H9 (cell line): ENCODE measurements around the gene THSD4. TPM values are rescaled to one million over a fixed set of nuclear protein-coding genes. Genes with fewer than 3 reads are reported as not detected.
"Not testable (repeated sequence)": the region's sequence is repeated elsewhere in the genome, so short reads cannot be mapped to it uniquely, and the experiment has no call there.

Experiments used
- DNase-seq: peaks from one replicate; pipeline ENCODE4 v3.0.0-alpha.2; 2017
- H2AFZ ChIP-seq: one replicate; pipeline ENCODE4 v1.6.1; 2013; ENCODE audit warnings: mild to moderate bottlenecking, low read length, control low read depth, moderate library complexity
- H2AK5ac ChIP-seq: 2 replicates; pipeline ENCODE4 v1.6.1; 2013; ENCODE audit warnings: low read length, control low read depth, mixed read lengths; ENCODE audit not compliant: insufficient read length
- H2BK120ac ChIP-seq: one replicate; pipeline ENCODE4 v1.6.1; 2013; ENCODE audit warnings: low read depth, mild to moderate bottlenecking, low read length, control low read depth, inconsistent platforms; ENCODE audit not compliant: poor library complexity, severe bottlenecking
- H2BK12ac ChIP-seq: 2 replicates; pipeline ENCODE4 v1.6.1; 2013; ENCODE audit warnings: low read length, control low read depth, mixed read lengths, low read depth; ENCODE audit not compliant: insufficient read length
- H2BK15ac ChIP-seq: 2 replicates; pipeline ENCODE4 v1.6.1; 2013; ENCODE audit warnings: low read depth, low read length, control low read depth
- H2BK20ac ChIP-seq: one replicate; pipeline ENCODE4 v1.6.1; 2013; ENCODE audit warnings: low read depth, mild to moderate bottlenecking, low read length, control low read depth, inconsistent platforms; ENCODE audit not compliant: poor library complexity, severe bottlenecking
- H2BK5ac ChIP-seq: 2 replicates; pipeline ENCODE4 v1.6.1; 2013; ENCODE audit warnings: low read length, control low read depth, mixed read lengths; ENCODE audit not compliant: insufficient read length
- H3K14ac ChIP-seq: 2 replicates; pipeline ENCODE4 v1.6.1; 2013; ENCODE audit warnings: low read length, control low read depth; ENCODE audit not compliant: insufficient read depth
- H3K18ac ChIP-seq: 2 replicates; pipeline ENCODE4 v1.6.1; 2013; ENCODE audit warnings: low read depth, mild to moderate bottlenecking, mixed read lengths, low read length, control low read depth; ENCODE audit not compliant: insufficient read length
- H3K23ac ChIP-seq: 2 replicates; pipeline ENCODE4 v1.6.1; 2013; ENCODE audit warnings: low read length, control low read depth, mixed read lengths, low read depth; ENCODE audit not compliant: insufficient read length
- H3K23me2 ChIP-seq: 2 replicates; pipeline ENCODE4 v1.6.1; 2013; ENCODE audit warnings: low read depth, mild to moderate bottlenecking, mixed read lengths, low read length, control low read depth; ENCODE audit not compliant: insufficient read length, poor library complexity, severe bottlenecking
- H3K27ac ChIP-seq: 2 replicates; pipeline ENCODE4 v1.5.1; 2013; ENCODE audit warnings: low read length, control low read depth, mixed read lengths, low read depth; ENCODE audit not compliant: insufficient read length
- H3K27me3 ChIP-seq: 2 replicates; pipeline ENCODE4 v1.6.1; 2013; ENCODE audit warnings: low read length, control low read depth, inconsistent platforms; ENCODE audit not compliant: insufficient read depth
- H3K4ac ChIP-seq: 2 replicates; pipeline ENCODE4 v1.6.1; 2013; ENCODE audit warnings: low read depth, mild to moderate bottlenecking, control low read depth, inconsistent platforms, low read length, moderate library complexity
- H3K4me1 ChIP-seq: 2 replicates; pipeline ENCODE4 v1.6.1; 2013; ENCODE audit warnings: low read length, control low read depth, inconsistent platforms; ENCODE audit not compliant: insufficient read depth
- H3K4me2 ChIP-seq: 2 replicates; pipeline ENCODE4 v1.6.1; 2013; ENCODE audit warnings: low read length, control low read depth, mixed read lengths; ENCODE audit not compliant: insufficient read length, insufficient read depth
- H3K56ac ChIP-seq: 2 replicates; pipeline ENCODE4 v1.6.1; 2013; ENCODE audit warnings: low read depth, mild to moderate bottlenecking, mixed read lengths, low read length, control low read depth; ENCODE audit not compliant: insufficient read length
- H3K79me1 ChIP-seq: 2 replicates; pipeline ENCODE4 v1.6.1; 2013; ENCODE audit warnings: low read depth, mild to moderate bottlenecking, moderate library complexity, low read length, control low read depth, inconsistent platforms; ENCODE audit not compliant: insufficient read depth, poor library complexity, severe bottlenecking
- H3K79me2 ChIP-seq: 2 replicates; pipeline ENCODE4 v1.6.1; 2013; ENCODE audit warnings: low read length, control low read depth, inconsistent platforms; ENCODE audit not compliant: insufficient read depth
- H3K9ac ChIP-seq: 2 replicates; pipeline ENCODE4 v1.6.1; 2013; ENCODE audit warnings: low read length, control low read depth, mixed read lengths; ENCODE audit not compliant: insufficient read length; ENCODE audit errors: extremely low read depth
- H3K9me3 ChIP-seq: one replicate; pipeline ENCODE4 v1.6.1; 2013; ENCODE audit warnings: low read depth, low read length, inconsistent platforms; ENCODE audit not compliant: control insufficient read depth
- H3T11ph ChIP-seq: one replicate; pipeline ENCODE4 v1.6.1; 2013; ENCODE audit warnings: mild to moderate bottlenecking, low read length, control low read depth, inconsistent platforms
- H4K20me1 ChIP-seq: one replicate; pipeline ENCODE4 v1.6.1; 2013; ENCODE audit not compliant: control insufficient read depth, insufficient read length, insufficient read depth
- H4K5ac ChIP-seq: 2 replicates; pipeline ENCODE4 v1.6.1; 2013; ENCODE audit warnings: low read depth, mild to moderate bottlenecking, mixed read lengths, low read length, control low read depth; ENCODE audit not compliant: insufficient read length
- H4K8ac ChIP-seq: replicated peaks from 2 replicates; pipeline ENCODE4 v1.6.1; 2013; ENCODE audit warnings: low read length, control low read depth, mixed read lengths, low read depth; ENCODE audit not compliant: insufficient read length
- H4K91ac ChIP-seq: 2 replicates; pipeline ENCODE4 v1.6.1; 2013; ENCODE audit warnings: low read depth, mild to moderate bottlenecking, moderate library complexity, mixed read lengths, low read length, control low read depth; ENCODE audit not compliant: insufficient read length
- H3K27ac Mint-ChIP-seq, 3 experiments: 2 replicates in 2 of 3; 3 replicates in 1 of 3; pipeline ENCODE4 v1.8.0; 2020 to 2021; ENCODE audit warnings: mixed read lengths in 3 of 3, mild to moderate bottlenecking in 1 of 3, moderate library complexity in 1 of 3
- H3K27me3 Mint-ChIP-seq: 2 replicates; pipeline ENCODE4 v1.8.0; 2021; ENCODE audit warnings: low read depth, mild to moderate bottlenecking, moderate library complexity, mixed read lengths
- H3K36me3 Mint-ChIP-seq, 3 experiments: 2 replicates in 2 of 3; 3 replicates in 1 of 3; pipeline ENCODE4 v1.8.0; 2020 to 2021; ENCODE audit warnings: low read depth in 3 of 3, mixed read lengths in 3 of 3; ENCODE audit not compliant: insufficient read depth in 1 of 3
- H3K4me1 Mint-ChIP-seq, 2 experiments: 2 replicates each; pipeline ENCODE4 v1.8.0; 2020; ENCODE audit warnings: mixed read lengths in 2 of 2
- H3K4me3 Mint-ChIP-seq, 2 experiments: 2 replicates in 1 of 2; 3 replicates in 1 of 2; pipeline ENCODE4 v1.8.0; 2020 to 2021; ENCODE audit warnings: mild to moderate bottlenecking in 2 of 2, mixed read lengths in 2 of 2, moderate library complexity in 1 of 2
- H3K9me3 Mint-ChIP-seq, 2 experiments: 2 replicates in 1 of 2; 3 replicates in 1 of 2; pipeline ENCODE4 v1.8.0; 2020; ENCODE audit warnings: mild to moderate bottlenecking in 2 of 2, mixed read lengths in 2 of 2, moderate library complexity in 1 of 2
- CTCF ChIP-seq: fragments of 200-600 bp; sonication (generic); conservative IDR thresholded peaks from 3 replicates; pipeline ENCODE4 v1.8.0; 2021; ENCODE audit warnings: antibody characterized with exemption, mild to moderate bottlenecking
- WGBS: extraction: QIAGEN DNeasy Blood & Tissue Kit; methylation state at CpG from one replicate; pipeline ENCODE4 v1.1.7; 2013; ENCODE audit warnings: missing lambda C conversion rate, low lambda C conversion rate, mixed read lengths; ENCODE audit not compliant: insufficient read length; ENCODE audit errors: extremely low coverage; 5-methylcytosine and 5-hydroxymethylcytosine counted together
- total RNA-seq: library from RNA; stranded (reverse); gene quantifications from 2 replicates; pipeline ENCODE4 v1.2.1, GENCODE V29; 2021

THSD4 gene
- total RNA-seq, 1 experiment from 2014 or later = 5.5 TPM

GRCh38 chr15:71366926-71367325 lies 251.7 kb downstream of the THSD4 start:
- DNase-seq = no peak

GRCh38 chr15:71367737-71368136 lies 252.5 kb downstream of the THSD4 start:
- not testable (repeated sequence) for H2AFZ ChIP-seq, H3K18ac ChIP-seq, H4K8ac ChIP-seq, H3K4me2 ChIP-seq, H2BK15ac ChIP-seq, H4K5ac ChIP-seq, H3K27ac Mint-ChIP-seq, H3K9me3 ChIP-seq, DNase-seq, H3K4me3 Mint-ChIP-seq, H2BK120ac ChIP-seq, H2BK5ac ChIP-seq, H4K91ac ChIP-seq, H3K56ac ChIP-seq, H2BK20ac ChIP-seq, H3K79me1 ChIP-seq, H2BK12ac ChIP-seq, H3K79me2 ChIP-seq, H3K23me2 ChIP-seq, H3K27ac ChIP-seq, H3K27me3 Mint-ChIP-seq, H3K9ac ChIP-seq, H4K20me1 ChIP-seq, H2AK5ac ChIP-seq, H3K27me3 ChIP-seq, H3K4ac ChIP-seq, H3K14ac ChIP-seq, H3K23ac ChIP-seq, H3T11ph ChIP-seq
- no CpG with 5 or more reads among the region's 1 CpG for WGBS
- H3K4me1 ChIP-seq = peaks cover 16% of the 10 kb centered on the region
- Mint-ChIP-seq H3K36me3 (peaks cover 4 to 27% (median 7%) of the 10 kb centered on the region in 3 experiments; a peak in 6 of 7 replicates), H3K9me3 (peaks cover 7 to 21% of the 10 kb centered on the region in 2 experiments), H3K4me1 (peaks cover 29 to 37% of the 10 kb centered on the region in 2 experiments)

More at GRCh38 chr15:71366926-71367325, 251.7 kb downstream of the THSD4 start:
- Mint-ChIP-seq H3K27ac (no peak overlapping the region), H3K4me1 (peaks cover 36 to 40% of the 10 kb centered on the region in 2 experiments), H3K9me3 (peaks cover 7 to 17% of the 10 kb centered on the region in 2 experiments), H3K36me3 (peaks cover 4 to 23% (median 7%) of the 10 kb centered on the region in 3 experiments; a peak in 6 of 7 replicates), H3K4me3 (no peak overlapping the region), H3K27me3 (no peaks in the 10 kb centered on the region)
- Histone ChIP-seq H3K4me1 (peaks cover 16% of the 10 kb centered on the region), H3T11ph (no peak overlapping the region), H4K91ac (no peak overlapping the region), H2BK15ac (no peak overlapping the region), H3K23ac (no peak overlapping the region), H3K79me2 (no peaks in the 10 kb centered on the region), H3K79me1 (no peaks in the 10 kb centered on the region), H3K4me2 (no peak overlapping the region), H2AK5ac (no peak overlapping the region), H4K20me1 (no peaks in the 10 kb centered on the region), H3K4ac (no peak overlapping the region), H2BK5ac (no peak overlapping the region), H2AFZ (no peak overlapping the region), H2BK120ac (no peak overlapping the region), H3K9me3 (no peaks in the 10 kb centered on the region), H3K23me2 (no peaks in the 10 kb centered on the region), H2BK12ac (no peak overlapping the region), H3K56ac (no peak overlapping the region), H3K27ac (no peak overlapping the region), H4K8ac (no peak overlapping the region), H3K18ac (no peak overlapping the region), H3K14ac (no peak overlapping the region), H3K27me3 (no peaks in the 10 kb centered on the region), H4K5ac (no peak overlapping the region), H2BK20ac (no peak overlapping the region), H3K9ac (no peak overlapping the region)
- no CpG with 5 or more reads among the region's 3 CpGs for WGBS
- no peak for TF ChIP-seq CTCF
